Liver (tissue), 9 donors: ENCODE results near the gene PPM1E. TPM values are rescaled to one million over a fixed set of nuclear protein-coding genes. Genes with fewer than 3 reads are reported as not detected.
"Not testable (repeated sequence)": the region's sequence is repeated elsewhere in the genome, so short reads cannot be mapped to it uniquely, and the experiment has no call there.

Experiments used
- DNase-seq: peaks from one replicate; pipeline ENCODE4 v3.0.0-alpha.2; 2017; ENCODE audit warnings: low spot score
- H3K27ac ChIP-seq, 2 donors: one replicate each; pipeline ENCODE4 v1.7.0; 2013; ENCODE audit warnings: inconsistent platforms in 2 of 2, low read length in 2 of 2, control low read depth in 1 of 2, low read depth in 1 of 2, mild to moderate bottlenecking in 1 of 2
- H3K27me3 ChIP-seq, 4 donors: one replicate each; pipeline versions ENCODE4 v1.6.1 to v1.7.0; 2013; ENCODE audit warnings: low read length in 3 of 4, inconsistent platforms in 1 of 4, mild to moderate bottlenecking in 1 of 4, moderate library complexity in 1 of 4; ENCODE audit not compliant: control insufficient read depth in 4 of 4, insufficient read depth in 4 of 4
- H3K36me3 ChIP-seq, 4 donors: one replicate each; pipeline versions ENCODE4 v1.6.1 to v1.7.0; 2013; ENCODE audit warnings: low read length in 3 of 4, mild to moderate bottlenecking in 3 of 4, low read depth in 1 of 4, moderate library complexity in 1 of 4; ENCODE audit not compliant: control insufficient read depth in 4 of 4, insufficient read depth in 3 of 4
- H3K4me1 ChIP-seq, 4 donors: one replicate each; pipeline versions ENCODE4 v1.6.1 to v1.7.0; 2013; ENCODE audit warnings: low read length in 3 of 4, mild to moderate bottlenecking in 3 of 4, moderate library complexity in 1 of 4; ENCODE audit not compliant: control insufficient read depth in 4 of 4, insufficient read depth in 4 of 4
- H3K4me3 ChIP-seq, 3 donors: one replicate each; pipeline versions ENCODE4 v1.6.1 to v1.7.0; 2013; ENCODE audit warnings: low read length in 3 of 3, control low read depth in 1 of 3, low read depth in 1 of 3, mild to moderate bottlenecking in 1 of 3
- H3K9ac ChIP-seq, 2 donors: one replicate each; pipeline ENCODE4 v1.7.0; 2013; ENCODE audit warnings: low read length in 2 of 2, mild to moderate bottlenecking in 2 of 2, moderate library complexity in 2 of 2, control low read depth in 1 of 2, low read depth in 1 of 2
- H3K9me3 ChIP-seq, 4 donors: one replicate each; pipeline versions ENCODE4 v1.6.1 to v1.7.0; 2013; ENCODE audit warnings: low read length in 3 of 4; ENCODE audit not compliant: control insufficient read depth in 4 of 4
- CTCF ChIP-seq: fragments of 150-350 bp; IDR thresholded peaks from 2 replicates; pipeline ENCODE4 v1.5.1; 2017; ENCODE audit warnings: improper control_type of control experiment, low read depth, low read length; ENCODE audit not compliant: missing input control
- EGR1 ChIP-seq, 2 donors: IDR thresholded peaks; 2 replicates each; pipeline ENCODE4 v1.6.1; 2016 to 2018; ENCODE audit warnings: antibody characterized with exemption in 2 of 2, low read depth in 2 of 2
- FOXA1 ChIP-seq: IDR thresholded peaks from 2 replicates; pipeline ENCODE4 v1.6.1; 2016; ENCODE audit warnings: antibody characterized with exemption
- FOXA2 ChIP-seq: IDR thresholded peaks from 2 replicates; pipeline ENCODE4 v1.6.1; 2016; ENCODE audit warnings: antibody characterized with exemption
- GABPA ChIP-seq, 2 donors: IDR thresholded peaks in 1 of 2; conservative IDR thresholded peaks in 1 of 2; 2 replicates each; pipeline ENCODE4 v1.6.1; 2016; ENCODE audit warnings: antibody characterized with exemption in 2 of 2, mild to moderate bottlenecking in 1 of 2, moderate library complexity in 1 of 2
- HNF4G ChIP-seq: IDR thresholded peaks from 2 replicates; pipeline ENCODE4 v1.6.1; 2016; ENCODE audit warnings: antibody characterized with exemption
- JUND ChIP-seq, 2 donors: IDR thresholded peaks; 2 replicates each; pipeline ENCODE4 v1.6.1; 2016; ENCODE audit warnings: antibody characterized with exemption in 2 of 2
- MAX ChIP-seq: IDR thresholded peaks from 2 replicates; pipeline ENCODE4 v1.6.1; 2016; ENCODE audit warnings: antibody characterized with exemption
- NR2F2 ChIP-seq: IDR thresholded peaks from 2 replicates; pipeline ENCODE4 v1.6.1; 2016; ENCODE audit warnings: antibody characterized with exemption
- RAD21 ChIP-seq, 2 donors: IDR thresholded peaks; 2 replicates each; pipeline ENCODE4 v1.6.1; 2016; ENCODE audit warnings: antibody characterized with exemption in 2 of 2, mild to moderate bottlenecking in 2 of 2
- RXRA ChIP-seq, 2 donors: IDR thresholded peaks; 2 replicates each; pipeline ENCODE4 v1.6.1; 2017 to 2018; ENCODE audit warnings: antibody characterized with exemption in 2 of 2, mild to moderate bottlenecking in 1 of 2
- SP1 ChIP-seq: IDR thresholded peaks from 2 replicates; pipeline ENCODE4 v1.6.1; 2018; ENCODE audit warnings: antibody characterized with exemption, mild to moderate bottlenecking
- TAF1 ChIP-seq: conservative IDR thresholded peaks from 2 replicates; pipeline ENCODE4 v1.6.1; 2016; ENCODE audit warnings: antibody characterized with exemption, mild to moderate bottlenecking
- YY1 ChIP-seq: IDR thresholded peaks from 2 replicates; pipeline ENCODE4 v1.6.1; 2016; ENCODE audit warnings: antibody characterized with exemption, mild to moderate bottlenecking
- WGBS: extraction: QIAGEN DNeasy Blood & Tissue Kit; methylation state at CpG from one replicate; pipeline ENCODE4 v1.1.7; 2013; 5-methylcytosine and 5-hydroxymethylcytosine counted together
- polyA plus RNA-seq, 2 donors: library from polyadenylated mRNA; stranded (reverse) in 1 of 2; unstranded in 1 of 2; fragments of 200-250 nt in 1 of 2; fragments of >200 nt in 1 of 2; fragmentation: Nextera tagmentation in 1 of 2; extraction: Ambion mirVana in 1 of 2; gene quantifications; one replicate each; pipeline versions ENCODE4 v1.2.1 to v1.2.3, GENCODE V29; 2013 to 2015
- total RNA-seq, 2 donors: library from RNA; depleted of rRNA; stranded (reverse); fragments of >200 nt; gene quantifications; one replicate each; pipeline ENCODE4 v1.2.3, GENCODE V29; 2014
- TF ChIP-seq, protein P1 (sequence below): IDR thresholded peaks from 2 replicates; pipeline ENCODE4 v1.6.1; 2016; ENCODE audit warnings: antibody characterized with exemption
- donor health status: healthy.
- donor health status: healthy.
- donor health status: healthy.
- donor health status: healthy.
- donor health status: healthy.

The PPM1E gene
- total and polyA plus RNA-seq, 4 donors, result 0.25 to 0.61 (median 0.50) TPM; not detected in 1

DNA sequence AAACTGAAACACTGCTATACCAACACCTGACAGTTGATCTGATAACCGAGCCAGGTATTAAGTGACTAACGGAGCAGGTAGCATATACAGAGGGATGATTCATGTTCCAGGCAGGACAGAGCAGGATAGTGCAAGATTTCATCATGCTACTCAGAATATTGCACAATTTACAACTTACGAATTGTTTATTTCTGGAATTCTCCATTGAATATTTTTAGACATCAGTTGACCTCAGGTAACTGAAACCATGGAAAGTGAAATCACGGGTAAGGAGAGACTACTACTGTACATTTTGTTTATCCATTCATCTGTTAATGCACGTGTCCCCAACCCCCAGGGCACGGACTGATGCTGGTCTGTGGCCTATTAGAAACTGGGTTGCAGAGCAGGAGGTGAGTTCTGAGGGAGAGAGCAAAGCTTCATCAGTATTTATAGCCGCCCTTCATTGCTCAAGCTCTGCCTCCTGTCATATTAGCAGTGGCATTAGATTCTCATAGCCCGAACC is 14.5 kb upstream of the PPM1E start (continued):
- TF ChIP-seq CTCF, result no peak
- no peak for TF ChIP-seq MAX
- no peak for TF ChIP-seq TAF1
- TF ChIP-seq SP1, result peak; percentile 36
- peak; percentile 91 to 94 for TF ChIP-seq JUND (IDR thresholded peaks at IDR 0.05)
- TF ChIP-seq RXRA (IDR thresholded peaks at IDR 0.05), result peak; percentile 67 to 77
- no peak for TF ChIP-seq EGR1 (IDR thresholded peaks at IDR 0.05; ENCODE audit: low read depth in 2 of 2)
- no peak for TF ChIP-seq FOXA1
- TF ChIP-seq, protein P1, sequence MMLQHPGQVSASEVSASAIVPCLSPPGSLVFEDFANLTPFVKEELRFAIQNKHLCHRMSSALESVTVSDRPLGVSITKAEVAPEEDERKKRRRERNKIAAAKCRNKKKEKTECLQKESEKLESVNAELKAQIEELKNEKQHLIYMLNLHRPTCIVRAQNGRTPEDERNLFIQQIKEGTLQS, result peak; percentile 91
- TF ChIP-seq NR2F2, result no peak
- no peak for TF ChIP-seq GABPA (IDR thresholded peaks at IDR 0.05 in 1 of 2, conservative IDR thresholded peaks at IDR 0.05 in 1 of 2)

GRCh38 chr17:58747674-58748073 is 8.0 kb upstream of the PPM1E start:
- 96% methylated on average over 1 of the region's 1 CpG for WGBS
- no peaks in the 10 kb centered on the region for H3K36me3 ChIP-seq
- H3K9ac ChIP-seq, result no peak overlapping the region
- H3K9me3 ChIP-seq, result no peaks in the 10 kb centered on the region
- no peaks in the 10 kb centered on the region for H3K27me3 ChIP-seq
- no peak overlapping the region for H3K4me3 ChIP-seq
- H3K27ac ChIP-seq, result no peak overlapping the region
- no peaks in the 10 kb centered on the region for H3K4me1 ChIP-seq
- TF ChIP-seq EGR1 (IDR thresholded peaks at IDR 0.05; ENCODE audit: low read depth in 2 of 2) (no peak), NR2F2 (no peak), HNF4G (no peak), TAF1 (no peak), MAX (no peak), RAD21 (IDR thresholded peaks at IDR 0.05) (no peak), YY1 (no peak), CTCF (no peak), GABPA (IDR thresholded peaks at IDR 0.05 in 1 of 2, conservative IDR thresholded peaks at IDR 0.05 in 1 of 2) (no peak), JUND (IDR thresholded peaks at IDR 0.05) (no peak), FOXA1 (no peak), FOXA2 (no peak)
- DNase-seq, result no peak

GRCh38 chr17:58749627-58750026 is 6.0 kb upstream of the PPM1E start:
- H3K9ac ChIP-seq, H3K4me1 ChIP-seq, H3K9me3 ChIP-seq, H3K4me3 ChIP-seq, H3K27me3 ChIP-seq, H3K27ac ChIP-seq, DNase-seq, H3K36me3 ChIP-seq: not testable (repeated sequence)
